Endometrial microvascular endothelial cells (primary cell): ENCODE measurements around the gene SLCO3A1. TPM values are rescaled to one million over a fixed set of nuclear protein-coding genes. Genes with fewer than 3 reads are reported as not detected.

ENCODE experiments used
- in situ Hi-C: cut with HindIII; loops from 2 replicates; pipeline ENCODE4 v1.10.0; 2017; ENCODE audit warnings: low sequenced_read_pairs, low pct_unique_long_range_greater_than_20kb; ENCODE audit errors: inconsistent ontology term
- total RNA-seq: library from RNA; depleted of rRNA; stranded (reverse); fragments of >200 nt; gene quantifications from one replicate; pipeline ENCODE4 v1.2.3, GENCODE V29; 2015; ENCODE audit errors: inconsistent ontology term

Gene SLCO3A1
- total RNA-seq, 1 donor from 2014 or later, result 2.0 TPM

DNA sequence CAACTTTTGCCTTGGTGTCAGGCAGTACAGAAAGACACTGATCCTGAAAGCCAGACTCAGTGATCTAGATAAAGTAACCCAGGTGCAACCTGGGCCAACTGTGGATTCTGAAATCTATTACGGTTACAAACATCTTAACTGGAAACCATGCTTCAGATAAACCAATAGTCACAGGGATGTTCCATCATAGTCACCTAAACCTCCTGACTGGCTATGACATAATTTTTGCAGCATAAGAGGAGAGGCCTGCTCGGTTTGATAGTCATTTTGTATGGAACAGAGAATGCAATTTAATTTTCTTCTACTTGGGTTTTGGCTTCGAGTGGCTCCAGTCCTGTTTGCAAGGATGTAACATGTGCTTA lies 3.7 kb downstream of the SLCO3A1 start:
- in situ Hi-C loops, result no loop called here

DNA sequence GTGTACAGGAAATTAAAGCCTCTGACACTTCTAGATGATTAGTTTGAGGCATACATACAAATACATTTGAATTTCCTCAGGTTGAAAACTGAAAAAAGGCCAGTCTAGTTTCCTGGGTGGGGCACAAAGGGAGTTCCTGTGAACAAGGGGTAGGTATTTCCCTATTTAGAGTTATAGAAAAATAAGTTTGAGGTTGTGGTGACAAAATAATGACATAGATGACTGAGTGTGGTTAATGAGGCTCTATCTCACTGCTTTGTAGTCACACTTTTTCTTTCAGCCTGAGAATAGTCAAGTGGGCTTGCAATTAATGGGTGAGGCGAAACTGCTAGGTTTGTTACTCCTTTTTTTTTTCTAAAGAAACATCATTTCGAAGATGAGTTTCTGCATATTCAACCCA lies 4.3 kb downstream of the SLCO3A1 start:
- in situ Hi-C loops, result no loop called here

DNA sequence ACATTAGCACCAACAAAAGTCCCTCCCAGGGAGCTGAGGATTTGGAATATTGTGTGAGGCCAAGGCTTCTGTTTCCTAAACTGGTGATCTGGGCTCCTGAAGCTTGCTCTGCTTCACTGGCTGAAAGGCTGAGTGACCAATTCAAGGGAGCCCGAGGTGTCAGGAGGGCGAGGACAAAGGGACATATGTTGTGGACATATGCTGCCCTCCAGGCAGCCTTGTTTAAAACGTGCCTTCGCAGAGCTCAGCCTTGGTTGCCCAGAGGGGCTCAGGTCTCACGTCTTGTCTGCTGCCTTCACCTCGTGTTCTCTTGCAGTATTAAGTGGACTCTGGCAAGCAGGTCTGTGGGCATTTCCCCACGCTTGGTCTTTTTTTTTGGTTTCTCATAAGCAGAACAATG lies 7.0 kb downstream of the SLCO3A1 start:
- in situ Hi-C loops, result no loop called here

DNA sequence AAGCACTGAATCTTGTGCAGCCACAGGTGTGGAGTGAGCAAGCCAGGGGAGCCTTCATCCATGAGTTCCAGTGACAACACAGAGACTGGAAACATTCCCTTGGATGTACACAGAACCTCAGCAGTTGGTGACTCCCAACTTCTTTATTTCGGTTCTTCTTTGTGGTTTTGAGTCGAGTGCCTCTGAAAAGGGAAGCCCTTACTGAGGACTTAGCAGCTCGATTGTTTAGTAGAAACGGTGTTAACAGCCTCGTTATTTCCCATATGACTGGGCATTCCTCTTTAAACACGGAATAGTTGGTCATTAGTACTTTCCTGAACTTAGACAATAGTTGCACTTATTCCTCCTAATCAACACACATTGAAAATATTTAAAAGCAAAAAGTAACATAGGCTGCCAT lies 7.7 kb downstream of the SLCO3A1 start:
- in situ Hi-C loops, result no loop called here

DNA sequence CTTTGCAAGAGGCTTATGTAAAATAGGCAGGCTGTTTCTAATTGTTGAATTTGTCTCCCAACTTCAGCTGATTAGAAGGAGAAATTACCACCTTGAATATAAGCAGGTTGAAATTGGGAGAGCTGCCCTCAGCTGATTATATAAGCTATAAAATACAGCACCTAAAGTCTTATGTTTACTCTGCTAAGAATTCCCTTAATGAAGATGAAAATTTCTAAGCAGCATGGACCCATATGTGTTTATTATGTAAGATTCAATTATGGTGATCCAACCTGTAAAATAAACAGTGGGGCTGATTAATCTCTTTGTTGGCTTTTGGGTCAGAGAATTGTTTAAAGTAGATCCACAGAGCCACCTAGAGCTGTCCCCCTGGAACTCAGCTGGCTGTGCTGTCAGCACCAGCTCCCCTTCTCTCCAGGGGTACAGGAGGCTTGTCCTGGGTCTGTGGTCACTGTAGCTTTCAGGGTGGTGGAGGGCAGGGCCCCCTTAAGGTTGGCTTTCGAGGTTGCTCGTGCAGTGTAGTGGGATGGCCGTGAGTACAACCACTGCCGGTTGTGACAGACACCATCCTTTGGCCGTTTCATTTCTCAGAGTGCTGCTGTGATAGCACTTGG lies 9.5 kb downstream of the SLCO3A1 start:
- in situ Hi-C loops, result no loop called here

DNA sequence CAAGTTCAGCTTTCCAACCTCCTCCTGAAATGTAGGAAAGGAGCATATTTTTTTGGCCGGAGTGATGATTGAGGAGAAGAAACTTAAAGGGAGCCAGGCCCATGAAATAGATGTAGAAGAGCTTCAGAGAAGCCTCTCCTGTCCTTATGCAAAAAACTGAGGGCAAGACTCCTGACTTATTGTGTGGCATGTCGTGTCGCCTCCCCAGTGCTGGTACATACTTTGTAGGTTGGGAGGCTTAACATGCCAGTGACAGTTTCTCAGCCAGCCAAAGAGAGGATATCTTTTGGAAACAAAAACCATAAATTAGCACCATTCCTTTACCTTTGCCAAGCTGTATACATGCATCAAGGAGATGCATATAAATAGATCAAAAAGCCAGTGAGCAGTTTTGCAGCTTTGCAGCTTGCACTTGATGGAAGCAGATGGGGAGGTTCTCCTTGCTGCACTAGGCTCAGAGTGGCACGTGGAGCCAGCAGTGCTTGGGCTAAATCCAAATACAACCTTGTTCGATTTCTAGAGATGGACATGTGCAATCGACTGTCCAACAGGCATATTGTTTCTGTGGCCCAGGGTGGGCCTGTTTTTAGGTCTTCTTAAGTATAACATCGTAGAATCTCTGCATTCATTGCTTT lies 10.2 kb downstream of the SLCO3A1 start:
- in situ Hi-C loops, result no loop called here

DNA sequence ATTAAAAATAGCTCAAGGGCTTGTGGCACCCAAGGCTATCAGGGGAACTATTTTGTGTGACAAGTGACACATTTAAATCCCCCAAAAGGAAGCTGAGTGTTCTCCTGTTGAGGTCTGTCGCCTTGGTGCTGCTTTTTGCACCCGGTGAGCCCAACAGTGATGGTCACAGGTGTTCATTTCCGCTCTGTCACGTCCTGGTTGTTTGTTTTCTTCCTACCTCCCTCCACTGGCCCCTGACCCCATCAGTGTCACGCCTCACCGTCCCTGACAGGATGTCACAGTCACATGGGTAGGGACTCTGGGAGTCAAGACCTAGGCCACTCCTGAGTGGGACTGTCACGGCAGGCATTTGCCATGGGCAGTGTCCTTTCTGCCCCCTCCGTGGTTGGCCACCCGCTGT lies 11.2 kb downstream of the SLCO3A1 start:
- in situ Hi-C loops, result no loop called here

DNA sequence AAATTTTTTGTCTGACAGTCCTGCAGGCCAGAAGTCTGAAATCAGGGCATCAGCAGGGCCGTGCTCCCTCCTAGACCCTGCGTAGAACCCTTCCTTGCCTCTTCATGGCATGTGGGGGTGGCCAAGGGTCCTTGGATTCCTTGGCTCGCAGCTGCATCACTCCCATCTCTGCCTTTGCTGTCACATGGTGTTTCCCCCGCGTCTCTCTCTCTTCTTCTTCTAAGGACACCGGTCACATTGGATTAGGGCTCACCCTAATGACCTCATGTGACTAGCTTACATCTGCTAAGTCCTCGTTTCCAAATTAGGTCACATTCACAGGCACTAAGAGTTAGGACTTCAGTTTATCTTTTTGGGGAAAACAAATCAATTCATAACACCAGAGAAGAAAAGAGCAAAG lies 12.0 kb downstream of the SLCO3A1 start:
- in situ Hi-C loops, result no loop called here

DNA sequence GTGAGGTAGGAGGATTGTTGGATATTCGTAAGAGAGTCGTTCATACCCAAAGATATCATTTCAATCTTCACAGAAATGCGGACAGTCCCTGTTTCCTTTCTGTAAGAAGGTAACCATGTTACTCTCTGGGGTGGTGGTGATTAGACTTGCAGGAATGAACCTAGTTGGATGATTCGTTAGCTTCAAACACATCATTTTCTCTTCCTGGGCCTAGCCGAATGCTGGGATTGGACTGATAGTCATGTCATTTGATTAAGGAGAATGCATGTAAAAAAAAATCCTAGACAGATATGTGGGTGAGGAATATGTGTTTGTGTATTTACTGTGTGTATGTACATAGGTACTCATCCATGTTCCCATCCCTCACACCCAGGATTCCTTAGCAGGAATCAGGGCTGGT lies 12.4 kb downstream of the SLCO3A1 start:
- in situ Hi-C loops, result no loop called here

DNA sequence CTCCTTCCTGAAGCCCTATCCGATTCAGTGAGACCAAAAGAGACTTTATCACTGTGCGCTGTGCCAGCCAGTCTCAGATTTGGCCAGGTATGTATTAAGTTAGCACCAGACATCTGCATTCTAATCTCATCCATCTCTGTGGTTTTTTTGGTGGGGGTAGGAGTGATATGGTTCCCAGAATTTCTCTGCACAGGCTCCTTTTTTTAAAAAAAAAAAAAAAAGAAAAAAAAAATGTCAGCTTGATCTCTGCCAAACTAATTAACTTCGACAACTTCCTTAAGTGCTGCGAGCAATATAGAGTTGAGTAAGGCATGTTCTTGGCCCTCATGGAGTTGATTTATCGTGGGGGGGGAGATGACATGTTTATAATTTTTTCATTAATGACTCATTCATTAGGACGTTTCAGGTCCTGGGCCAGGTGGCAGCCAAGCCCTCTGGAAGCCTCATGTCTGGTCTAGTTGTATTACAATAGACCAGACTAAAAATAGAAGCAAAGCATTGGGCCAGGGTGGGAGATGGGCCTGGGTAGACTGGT lies 12.9 kb downstream of the SLCO3A1 start:
- in situ Hi-C loops, result no loop called here

DNA sequence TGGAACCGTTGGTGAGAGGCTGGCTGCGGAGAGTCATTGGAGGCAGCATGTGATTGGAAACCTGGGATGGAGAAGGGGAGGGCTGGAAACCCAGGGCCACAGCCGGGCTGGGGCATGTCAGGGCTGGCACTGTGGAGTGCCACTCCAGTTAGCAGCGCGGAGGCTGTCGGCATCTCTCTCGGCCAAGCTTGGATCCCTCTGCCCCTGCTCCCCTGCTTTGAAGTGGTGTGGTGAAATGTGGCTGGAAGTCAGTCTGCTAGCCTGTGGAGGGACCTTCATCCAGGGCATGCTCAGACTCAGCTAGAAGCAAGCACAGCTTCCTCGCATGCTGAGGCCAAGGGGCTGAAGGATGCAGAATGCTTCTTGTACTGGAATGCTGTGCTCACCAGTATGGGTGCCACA lies 13.5 kb downstream of the SLCO3A1 start:
- in situ Hi-C loops, result no loop called here

DNA sequence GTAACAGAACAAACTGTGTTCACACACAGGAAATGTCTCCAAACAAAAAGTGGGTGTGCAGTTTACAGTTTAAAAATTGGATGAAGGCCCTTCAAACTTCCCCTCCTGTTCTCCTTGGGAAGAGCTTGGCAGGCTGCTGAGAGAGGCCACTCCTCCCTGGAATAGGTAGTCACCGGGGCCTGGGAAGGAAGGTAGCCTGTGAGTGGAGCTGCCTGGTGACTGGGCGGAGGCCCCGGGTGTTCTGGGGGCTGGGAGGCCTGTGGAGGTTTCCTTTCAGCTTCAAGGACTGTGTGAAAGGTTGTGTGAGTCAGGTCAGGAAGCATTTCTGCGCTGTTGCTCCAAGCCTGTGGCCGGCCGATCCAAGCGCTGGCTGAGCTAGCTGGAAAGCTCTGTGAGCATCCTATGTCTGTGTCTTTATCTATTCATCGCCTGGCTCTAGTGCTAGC lies 14.1 kb downstream of the SLCO3A1 start:
- in situ Hi-C loops, result no loop called here

DNA sequence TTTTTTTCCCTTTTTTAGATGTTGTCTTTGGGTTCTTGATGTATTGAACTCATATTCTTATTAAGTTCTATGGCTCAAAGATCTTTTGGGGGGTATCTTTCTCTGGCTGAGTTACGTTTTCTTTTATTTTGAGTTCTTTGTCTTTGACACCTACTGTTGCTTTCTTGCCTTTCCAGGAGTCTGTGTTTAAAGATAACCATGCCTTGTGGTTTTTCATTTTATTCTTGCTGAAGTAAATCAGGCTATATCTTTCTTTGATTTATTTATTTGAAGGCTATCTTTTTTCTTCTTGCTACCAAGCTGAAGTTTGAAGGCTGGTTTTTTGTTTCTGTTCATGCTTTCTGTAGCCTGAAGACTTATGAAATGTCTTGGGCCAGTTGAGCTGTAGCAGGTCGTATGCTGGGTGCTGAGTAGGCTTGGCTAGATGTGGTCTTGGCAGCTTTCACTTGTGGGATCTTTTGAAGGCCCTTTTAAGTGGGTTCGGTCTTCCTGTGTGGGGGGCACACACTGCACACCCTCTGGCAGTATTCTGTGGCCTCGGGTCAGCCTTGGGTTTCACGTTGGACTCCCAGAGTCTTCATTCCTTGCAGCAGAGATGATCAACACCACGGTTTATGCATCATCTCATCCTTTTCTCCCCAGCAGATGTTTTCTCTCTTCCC lies 17.5 kb downstream of the SLCO3A1 start:
- in situ Hi-C loops, result no loop called here

DNA sequence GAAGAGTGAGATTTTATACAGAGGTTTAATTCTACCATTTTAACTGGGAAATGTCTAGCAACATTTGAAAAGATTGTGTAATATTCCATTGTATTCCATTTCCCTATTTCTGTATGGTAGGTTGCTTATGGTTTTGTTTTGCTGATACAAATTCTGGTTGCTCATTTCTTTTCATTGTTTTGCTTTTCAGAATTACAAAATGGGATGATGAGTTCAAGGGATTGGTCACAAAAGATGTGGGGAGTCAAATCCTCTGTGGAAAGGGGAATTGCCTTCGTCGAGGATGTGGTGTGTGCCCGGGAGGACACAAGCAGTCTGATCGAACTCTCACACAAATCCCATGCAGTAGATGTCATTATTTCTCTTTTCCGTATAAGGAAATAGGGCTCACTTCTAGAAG lies 18.3 kb downstream of the SLCO3A1 start:
- in situ Hi-C loops, result no loop called here

DNA sequence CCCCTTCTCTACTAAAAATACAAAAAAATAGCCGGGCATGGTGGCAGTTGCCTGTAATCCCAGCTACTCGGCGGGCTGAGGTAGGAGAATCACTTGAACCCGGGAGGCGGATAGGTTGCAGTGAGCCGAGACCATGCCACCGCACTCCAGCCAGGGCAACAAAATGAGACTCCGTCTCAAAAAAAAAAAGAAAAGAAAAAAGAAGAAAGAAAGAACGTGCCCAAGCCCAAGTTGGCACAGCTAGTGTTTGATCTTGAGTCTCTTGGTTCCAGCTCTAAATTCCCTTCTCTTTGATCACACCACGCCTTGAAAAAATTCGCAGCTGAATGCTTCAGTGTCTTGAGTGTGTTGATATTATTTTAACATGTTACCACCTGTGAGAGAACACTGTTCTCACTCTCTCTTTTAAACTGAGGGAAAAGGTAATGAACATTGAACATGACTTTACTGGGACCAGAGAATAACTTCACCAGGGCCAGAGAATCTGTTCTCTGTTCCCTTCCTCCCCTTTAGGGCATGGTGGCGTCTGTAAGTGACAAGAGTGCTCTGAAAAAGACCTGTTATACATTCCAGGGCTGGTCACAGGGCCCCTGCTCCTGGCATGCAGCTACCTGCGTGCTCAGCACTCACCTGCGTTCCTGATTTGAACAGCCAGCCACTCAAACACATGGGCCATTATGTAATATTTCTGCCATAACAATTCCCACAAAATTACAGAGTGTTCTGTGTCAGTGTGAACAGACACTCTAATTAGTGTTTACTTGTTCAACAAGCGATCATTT lies 19.0 kb downstream of the SLCO3A1 start:
- in situ Hi-C loops, result no loop called here

DNA sequence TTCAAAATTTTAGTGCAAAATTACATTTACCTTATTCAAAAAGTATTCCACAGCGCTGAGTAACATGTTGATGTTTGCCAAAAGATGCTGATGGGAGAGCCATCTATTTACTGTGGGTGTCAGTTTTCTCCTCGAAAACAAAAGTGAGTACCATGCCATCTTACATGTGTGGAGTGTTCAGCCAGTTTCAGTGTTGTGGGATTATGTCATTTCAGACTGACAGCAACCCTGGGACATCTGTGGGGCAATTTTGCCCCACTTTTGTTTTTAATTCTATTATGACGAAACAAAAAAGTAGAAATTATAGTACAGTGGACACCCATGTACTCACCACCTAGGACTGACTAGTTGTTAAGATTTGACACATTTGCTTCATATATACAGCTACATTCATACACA lies 19.6 kb downstream of the SLCO3A1 start:
- in situ Hi-C loops, result no loop called here

DNA sequence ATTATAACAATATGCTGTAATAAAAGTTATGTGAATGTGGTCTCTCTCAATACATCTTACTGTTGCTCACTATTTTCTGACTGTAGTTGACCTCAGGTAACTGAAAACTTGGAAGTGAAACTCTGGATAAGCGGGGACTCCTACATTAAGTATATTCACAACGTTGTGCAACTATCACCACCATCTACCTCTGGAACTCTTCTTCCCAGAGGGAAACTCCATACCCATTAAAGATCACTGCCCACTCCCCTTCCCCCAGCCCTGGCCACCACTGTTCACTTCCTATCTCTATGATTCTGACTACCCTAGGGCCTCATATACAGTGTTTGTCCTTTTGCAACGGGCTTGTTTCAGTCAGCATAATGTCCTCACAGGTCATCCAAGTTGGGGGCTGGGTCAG lies 20.7 kb downstream of the SLCO3A1 start:
- in situ Hi-C loops, result no loop called here

DNA sequence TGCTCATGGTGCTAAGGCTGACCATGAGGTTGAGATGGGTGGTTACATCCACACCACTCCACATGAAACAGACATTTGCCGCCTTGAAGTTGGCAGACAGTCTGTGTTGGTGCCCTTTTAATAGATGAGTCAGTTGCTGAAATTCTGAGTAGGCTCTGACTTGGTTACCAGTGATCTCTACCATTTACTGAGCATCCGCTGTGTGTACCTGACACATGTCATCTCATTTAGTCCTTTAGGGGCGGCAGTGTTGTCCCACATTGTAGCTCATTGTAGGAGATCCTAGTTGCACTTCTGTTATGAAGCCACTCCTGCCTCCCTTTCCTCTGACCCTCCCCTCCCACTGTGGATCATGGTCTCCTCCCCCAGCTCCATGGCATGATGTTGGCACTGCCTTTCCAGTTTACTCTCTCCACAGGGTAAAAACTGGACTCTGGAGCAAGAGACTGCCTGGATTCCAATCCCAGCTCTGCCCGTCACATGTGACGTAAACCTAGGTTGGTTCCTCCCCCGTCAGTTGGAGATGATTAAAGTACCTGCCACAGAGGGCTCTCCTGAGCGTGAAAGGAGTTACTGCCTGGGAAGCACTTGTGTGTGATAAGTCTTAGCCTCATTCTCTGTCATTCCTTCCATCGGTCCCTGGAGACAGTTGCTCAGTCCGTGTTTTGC lies 21.6 kb downstream of the SLCO3A1 start:
- in situ Hi-C loops, result no loop called here

DNA sequence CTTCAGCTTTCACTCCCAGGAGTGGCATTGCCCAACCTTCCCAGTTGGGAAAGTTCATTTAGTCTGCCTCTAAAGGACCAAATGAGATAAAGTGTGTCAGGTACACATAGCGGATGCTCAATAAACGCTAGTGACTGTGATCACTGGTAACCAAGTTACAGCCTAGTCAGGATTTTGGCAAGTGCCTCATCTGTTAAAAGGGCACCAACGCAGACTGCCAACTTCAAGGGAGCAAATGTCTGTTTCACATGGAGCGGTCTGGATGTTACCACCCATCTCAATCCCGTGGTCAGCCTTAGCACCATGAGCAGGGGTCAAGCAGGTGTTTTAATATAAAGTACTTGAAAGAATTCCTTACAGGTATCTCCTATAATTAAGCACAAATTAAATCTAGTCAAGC lies 22.7 kb downstream of the SLCO3A1 start:
- in situ Hi-C loops, result no loop called here
